HG03521 (cell line): ENCODE results near the gene MORN5.

Experiments used
- ATAC-seq: cut with Tn5 transposase; IDR thresholded peaks from one replicate; pipeline ENCODE4 v1.9.1; 2021; ENCODE audit warnings: mild to moderate bottlenecking, moderate library complexity; ENCODE audit not compliant: unreplicated experiment

The MORN5 gene

GRCh38 chr9:122143296-122143695 lies 16.4 kb upstream of the MORN5 start:
- ATAC-seq: no peak

- no peak for ATAC-seq
These were observed 15.8 kb upstream of the MORN5 start for GRCh38 chr9:122143876-122144405.

GRCh38 chr9:122144836-122145591 lies 14.7 kb upstream of the MORN5 start:
- ATAC-seq: no peak

GRCh38 chr9:122145592-122145863 lies 14.2 kb upstream of the MORN5 start:
- ATAC-seq: no peak

GRCh38 chr9:122151267-122151828 lies 8.4 kb upstream of the MORN5 start:
- no peak for ATAC-seq

GRCh38 chr9:122155796-122156195 lies 3.9 kb upstream of the MORN5 start:
- ATAC-seq: no peak

GRCh38 chr9:122158202-122158601 lies 1.5 kb upstream of the MORN5 start:
- ATAC-seq: no peak

GRCh38 chr9:122159925-122160246 lies 178 bp downstream of the MORN5 start:
- ATAC-seq: no peak

GRCh38 chr9:122162415-122162814 lies 2.7 kb downstream of the MORN5 start:
- no peak for ATAC-seq

- ATAC-seq: no peak
These were observed 4.6 kb downstream of the MORN5 start for GRCh38 chr9:122164286-122164685.

- no peak for ATAC-seq
These were observed 8.6 kb downstream of the MORN5 start for GRCh38 chr9:122168356-122168755.

- no peak for ATAC-seq
These were observed 12.4 kb downstream of the MORN5 start for GRCh38 chr9:122172131-122172530.

GRCh38 chr9:122173670-122174069 lies 14.0 kb downstream of the MORN5 start:
- no peak for ATAC-seq

GRCh38 chr9:122176916-122177315 lies 17.2 kb downstream of the MORN5 start:
- ATAC-seq: no peak

GRCh38 chr9:122179054-122179689 lies 19.5 kb downstream of the MORN5 start:
- no peak for ATAC-seq

- ATAC-seq: no peak
These were observed 20.0 kb downstream of the MORN5 start for GRCh38 chr9:122179690-122180074.

- ATAC-seq: no peak
These were observed 20.9 kb downstream of the MORN5 start for GRCh38 chr9:122180633-122181032.

- ATAC-seq: no peak
These were observed 23.8 kb downstream of the MORN5 start for GRCh38 chr9:122183501-122183900.

- no peak for ATAC-seq
These were observed 24.8 kb downstream of the MORN5 start for GRCh38 chr9:122184551-122184950.

- ATAC-seq: no peak
These were observed 26.6 kb downstream of the MORN5 start for GRCh38 chr9:122186301-122186700.

- ATAC-seq: no peak
These were observed 27.2 kb downstream of the MORN5 start for GRCh38 chr9:122186777-122187470.

GRCh38 chr9:122188369-122188768 lies 28.7 kb downstream of the MORN5 start:
- no peak for ATAC-seq
